Activated CD8-positive, alpha-beta memory T cell treated with anti-CD3 and anti-CD28 coated beads, Interleukin-2, amount 50 U/mL, for 24 hours (primary cell): Measurements from ENCODE around the gene ZNF43.
"Not testable (repeated sequence)": the region's sequence is repeated elsewhere in the genome, so short reads cannot be mapped to it uniquely, and the experiment has no call there.

ENCODE experiments used
- DNase-seq: peaks from one replicate; pipeline ENCODE4 v3.0.0-alpha.2; 2020; ENCODE audit errors: extremely low read depth

ZNF43 gene

DNA sequence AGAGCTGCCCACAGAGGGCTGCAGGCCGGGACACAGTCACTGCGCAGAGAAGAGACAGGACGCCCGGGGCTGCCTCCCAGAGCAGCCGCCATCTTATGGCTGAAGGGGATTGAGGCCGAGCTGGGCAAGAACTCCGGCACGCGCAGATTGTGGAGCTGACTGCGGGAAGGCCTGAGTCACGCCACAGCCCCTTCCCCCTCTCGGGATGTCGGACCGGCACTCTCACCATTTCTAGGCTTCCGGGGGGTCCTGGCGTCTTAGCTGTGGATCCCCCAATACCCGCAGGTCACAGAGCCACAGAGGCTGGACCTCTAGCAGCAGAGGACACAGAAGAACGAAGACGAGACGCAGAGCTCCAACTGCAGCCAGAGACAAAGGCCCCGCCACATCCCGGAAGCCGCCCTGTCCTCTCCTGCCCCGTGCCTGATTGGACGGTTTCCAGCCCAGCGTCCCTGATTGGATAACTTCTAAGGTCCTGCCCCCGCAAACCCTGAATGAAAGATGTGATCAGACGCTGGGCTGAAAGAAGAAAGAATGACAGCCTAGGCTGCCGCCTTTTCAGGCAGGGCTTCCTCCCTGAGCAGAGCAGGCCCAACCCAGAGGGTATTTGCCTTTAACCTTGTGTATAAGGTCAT lies at the start of gene ZNF43:
Gene ZNF43, minus strand, starts transcription at position 373 of the 635 bp plus-strand sequence. Its CDS starts 144 bp downstream, at position 229.
- peak; percentile 87 for DNase-seq

DNA sequence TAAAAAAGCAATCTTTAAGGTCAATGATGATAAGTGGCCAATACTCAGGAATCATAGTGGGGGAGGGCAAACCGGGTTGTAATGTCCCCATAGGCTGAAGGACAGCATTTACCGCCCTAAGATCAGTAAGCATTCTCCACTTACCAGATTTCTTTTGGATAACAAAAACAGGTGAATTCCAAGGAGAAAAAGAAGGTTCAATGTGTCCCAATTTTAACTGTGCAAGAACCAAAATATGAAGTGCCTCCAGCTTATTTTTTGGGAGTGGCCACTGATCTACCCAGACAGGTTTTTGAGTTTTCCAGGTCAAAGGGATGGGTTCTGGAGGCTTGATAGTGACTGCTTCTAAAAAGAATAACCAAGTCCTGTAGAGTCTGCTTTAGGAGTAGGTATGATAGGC lies 49.5 kb upstream of the ZNF43 start:
- not testable (repeated sequence) for DNase-seq

DNA sequence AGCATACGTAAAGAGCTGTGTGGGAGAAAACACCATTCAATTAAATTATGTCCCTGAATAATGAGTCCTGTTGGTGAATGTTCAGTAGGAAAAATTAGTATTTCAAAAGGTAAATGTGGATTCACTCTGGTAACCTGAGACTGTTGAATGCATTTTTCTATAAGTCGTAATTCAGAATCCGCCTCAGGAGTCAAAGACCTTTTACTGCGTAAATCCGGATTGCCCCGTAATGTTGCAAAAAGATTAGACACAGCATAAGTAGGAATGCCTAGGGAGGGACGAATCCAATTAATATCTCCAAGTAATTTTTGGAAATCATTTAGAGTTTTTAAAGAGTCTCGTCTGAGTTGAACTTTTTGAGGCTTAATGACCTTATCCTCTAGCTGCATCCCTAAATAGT lies 48.8 kb upstream of the ZNF43 start:
- DNase-seq: not testable (repeated sequence)

GRCh38 chr19:21883516-21883915 lies 47.5 kb upstream of the ZNF43 start:
- no peak for DNase-seq

DNA sequence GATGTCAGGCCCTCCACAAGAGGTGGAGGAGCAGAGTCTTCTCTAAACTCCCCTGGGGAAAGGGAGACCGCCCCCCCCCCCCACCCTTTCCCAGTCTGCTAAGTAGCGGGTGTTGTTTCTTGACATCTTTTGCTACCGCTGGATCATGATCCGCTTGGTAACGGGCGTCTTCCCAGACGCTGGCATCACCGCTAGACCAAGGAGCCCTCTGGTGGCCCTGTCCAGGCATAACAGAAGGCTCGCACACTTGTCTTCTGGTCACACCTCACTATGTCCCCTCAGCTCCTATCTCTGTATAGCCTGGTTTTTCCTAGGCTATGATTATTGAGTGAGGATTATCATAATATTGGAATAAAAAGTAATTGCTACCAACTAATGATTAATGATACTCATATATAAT lies 44.8 kb upstream of the ZNF43 start:
- DNase-seq: not testable (repeated sequence)

- DNase-seq: no peak
Measured at GRCh38 chr19:21878646-21879045, 42.7 kb upstream of the ZNF43 start.

- no peak for DNase-seq
Measured at GRCh38 chr19:21877976-21878375, 42.0 kb upstream of the ZNF43 start.

GRCh38 chr19:21876608-21877007 lies 40.6 kb upstream of the ZNF43 start:
- DNase-seq: not testable (repeated sequence)

DNA sequence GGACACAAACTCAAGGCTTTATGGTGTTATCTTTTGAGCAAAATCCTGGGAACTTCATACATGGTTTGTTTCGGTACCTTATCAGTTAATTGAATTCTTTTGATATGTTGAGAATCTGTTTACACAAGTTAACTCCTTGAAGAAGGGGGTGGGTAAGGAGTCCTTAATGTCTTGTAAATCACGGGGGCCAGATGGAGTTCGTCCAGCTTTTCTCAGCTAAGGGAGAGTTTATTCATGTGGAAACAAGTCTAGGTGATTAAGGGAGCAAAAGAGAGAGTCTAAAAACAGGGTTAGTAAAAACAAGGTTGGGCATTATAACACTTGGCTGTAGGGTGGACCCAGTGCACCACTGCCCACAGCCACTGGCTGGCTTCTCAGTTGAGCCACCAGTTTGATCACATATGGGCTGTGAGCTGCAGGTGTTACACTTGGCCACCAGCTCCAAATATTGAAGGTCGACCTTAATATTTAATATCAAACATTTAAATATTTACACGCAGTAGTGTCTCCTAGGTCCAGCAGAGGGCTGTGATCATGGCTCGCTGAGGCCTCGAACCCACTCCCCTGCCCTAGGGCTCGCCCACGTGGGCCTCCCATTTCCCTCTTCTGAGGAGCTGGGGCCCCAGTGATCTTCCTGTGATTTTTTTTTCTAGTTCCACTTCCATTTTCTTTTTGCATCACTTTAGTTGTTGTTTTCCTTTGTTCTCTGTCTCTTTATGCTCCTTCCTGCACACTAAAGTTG lies 21.0 kb upstream of the ZNF43 start:
- no peak for DNase-seq

- peak; percentile 88 for DNase-seq
Measured at GRCh38 chr19:21851596-21852345, 15.8 kb upstream of the ZNF43 start.

- DNase-seq: no peak
Measured at GRCh38 chr19:21850656-21851255, 14.8 kb upstream of the ZNF43 start.

GRCh38 chr19:21848706-21849105 lies 12.7 kb upstream of the ZNF43 start:
- no peak for DNase-seq

GRCh38 chr19:21843081-21843480 lies 7.1 kb upstream of the ZNF43 start:
- no peak for DNase-seq

DNA sequence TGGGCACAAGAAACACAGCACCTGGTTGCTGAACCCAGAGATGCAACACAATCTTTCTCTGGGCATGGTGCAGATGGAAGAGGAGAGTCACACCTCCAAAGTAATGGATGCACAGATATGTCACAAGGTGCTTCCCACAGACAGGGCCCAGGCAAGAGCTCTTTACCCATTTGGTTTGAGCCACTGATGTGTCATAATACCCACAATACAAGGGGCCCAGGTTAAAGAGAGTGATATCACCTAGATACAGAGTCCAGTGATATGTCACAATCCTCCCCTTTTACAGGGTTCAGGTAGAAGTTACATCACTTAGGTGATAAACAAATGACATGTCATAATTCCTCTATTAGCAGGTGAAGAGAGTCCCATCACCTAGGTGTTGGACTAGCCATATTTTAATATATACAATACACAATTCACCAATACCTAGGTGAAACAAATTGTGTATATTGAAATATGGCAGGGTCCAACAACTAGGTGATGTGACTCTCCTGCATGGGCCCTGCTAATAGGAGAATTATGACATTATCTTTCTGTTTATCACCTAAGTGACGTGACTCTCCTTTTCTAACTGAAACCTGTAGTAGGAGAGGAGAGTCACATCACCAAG lies 5.6 kb upstream of the ZNF43 start:
- DNase-seq: no peak

GRCh38 chr19:21841081-21841480 lies 5.1 kb upstream of the ZNF43 start:
- no peak for DNase-seq

GRCh38 chr19:21839976-21840375 lies 4.0 kb upstream of the ZNF43 start:
- no peak for DNase-seq

GRCh38 chr19:21838646-21839045 lies 2.7 kb upstream of the ZNF43 start:
- DNase-seq: no peak

DNA sequence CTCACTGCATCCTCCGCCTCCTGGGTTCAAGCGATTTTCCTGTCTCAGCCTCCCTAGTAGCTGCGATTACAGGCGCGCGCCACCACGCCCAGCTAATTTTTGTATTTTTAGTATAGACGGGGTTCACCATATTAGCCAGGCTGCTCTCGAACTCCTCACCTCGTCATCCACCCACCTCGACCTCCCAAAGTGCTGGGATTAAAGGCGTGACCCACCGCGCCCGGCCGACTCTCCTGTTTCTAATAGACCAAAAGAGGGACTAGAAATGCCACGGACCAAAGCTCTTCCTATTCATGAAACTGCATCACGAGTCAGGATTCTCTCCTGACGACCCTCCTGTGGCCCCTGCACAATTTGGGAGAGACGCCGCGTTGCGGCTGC lies 563 bp downstream of the ZNF43 start:
- no peak for DNase-seq

- no peak for DNase-seq
Measured at GRCh38 chr19:21833733-21834132, 2.2 kb downstream of the ZNF43 start.

GRCh38 chr19:21824679-21825078 lies 11.3 kb downstream of the ZNF43 start:
- no peak for DNase-seq

DNA sequence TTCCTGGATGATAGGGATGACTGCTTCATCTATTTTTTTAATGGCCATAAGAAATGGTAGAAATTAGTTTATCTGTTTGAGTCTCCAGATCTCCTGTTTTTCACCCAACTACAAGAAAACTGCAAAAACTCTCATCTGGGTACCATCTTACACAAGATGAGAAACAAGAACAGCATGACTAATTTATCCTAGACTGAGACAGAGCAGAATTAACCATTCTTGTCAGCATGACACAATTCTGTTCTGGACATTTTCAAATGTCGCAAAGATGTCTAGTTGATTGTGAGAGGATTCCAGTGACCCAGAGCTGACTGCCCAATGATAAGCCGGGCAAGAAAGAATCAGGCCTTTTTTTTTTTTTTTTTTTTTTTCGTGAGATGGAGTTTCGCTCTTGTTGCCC lies 12.8 kb downstream of the ZNF43 start:
- no peak for DNase-seq

DNA sequence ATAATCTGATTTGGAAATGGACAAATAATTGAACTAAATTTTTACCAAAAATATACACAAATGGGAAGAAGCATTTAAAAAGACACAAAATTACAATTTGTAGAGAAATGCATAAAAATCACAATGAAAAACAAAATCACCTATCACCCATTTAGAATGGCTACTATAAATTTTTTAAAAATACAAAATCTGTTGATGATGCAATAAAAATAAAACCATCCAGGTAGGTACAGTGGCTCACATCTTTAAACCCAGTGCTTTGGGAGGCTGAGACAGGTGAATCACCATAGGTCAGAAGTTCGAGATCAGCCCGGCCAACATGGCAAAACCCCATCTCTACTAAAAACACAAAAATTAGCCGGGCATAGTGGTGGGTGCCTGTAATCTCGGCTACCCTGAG lies 23.5 kb downstream of the ZNF43 start:
- DNase-seq: no peak
